Activated CD4-positive, alpha-beta memory T cell treated with anti-CD3 and anti-CD28 coated beads, Interleukin-2, amount 10 ng/mL, durations not matched to agents 7 days and 5 days (primary cell): ENCODE measurements around the gene VAPA. TPM values are rescaled to one million over a fixed set of nuclear protein-coding genes. Genes with fewer than 3 reads are reported as not detected.
A peak's percentile ranks its signal among the peaks of the same experiment; 100 is the strongest.
"Not testable (repeated sequence)": the region's sequence is repeated elsewhere in the genome, so short reads cannot be mapped to it uniquely, and the experiment has no call there.

ENCODE experiments used
- CTCF ChIA-PET: fragments of 350-600 bp; sonication (Branson Sonifier 250); formaldehyde crosslinking; loops from one replicate; lab custom pipeline; 2021; ENCODE audit warnings: antibody characterized with exemption, inconsistent platforms; lab: Charles Lee
- POLR2A ChIA-PET: fragments of 350-600 bp; sonication (Branson Sonifier 250); formaldehyde crosslinking; loops from one replicate; lab custom pipeline; 2021; ENCODE audit warnings: antibody characterized with exemption; lab: Charles Lee
- DNase-seq: peaks from one replicate; pipeline ENCODE4 v3.0.0-alpha.2; 2020
- H3K27ac Mint-ChIP-seq: one replicate; pipeline ENCODE4 v1.8.0; 2021; ENCODE audit warnings: mild to moderate bottlenecking, mixed read lengths
- H3K27me3 Mint-ChIP-seq: one replicate; pipeline ENCODE4 v1.8.0; 2021; ENCODE audit warnings: mixed read lengths
- H3K36me3 Mint-ChIP-seq: one replicate; pipeline ENCODE4 v1.8.0; 2021; ENCODE audit warnings: low read depth, mixed read lengths
- H3K4me1 Mint-ChIP-seq: one replicate; pipeline ENCODE4 v1.8.0; 2021; ENCODE audit warnings: mixed read lengths
- H3K4me3 Mint-ChIP-seq: one replicate; pipeline ENCODE4 v1.8.0; 2021; ENCODE audit warnings: mild to moderate bottlenecking, mixed read lengths
- H3K9me3 Mint-ChIP-seq: one replicate; pipeline ENCODE4 v1.8.0; 2021; ENCODE audit warnings: mixed read lengths
- total RNA-seq, 2 experiments: library from RNA; stranded (reverse); gene quantifications; one replicate each; pipeline ENCODE4 v1.2.3, GENCODE V29; 2021

Gene VAPA
- total RNA-seq, 2 experiments from 2014 or later, result 132 to 142 TPM

DNA sequence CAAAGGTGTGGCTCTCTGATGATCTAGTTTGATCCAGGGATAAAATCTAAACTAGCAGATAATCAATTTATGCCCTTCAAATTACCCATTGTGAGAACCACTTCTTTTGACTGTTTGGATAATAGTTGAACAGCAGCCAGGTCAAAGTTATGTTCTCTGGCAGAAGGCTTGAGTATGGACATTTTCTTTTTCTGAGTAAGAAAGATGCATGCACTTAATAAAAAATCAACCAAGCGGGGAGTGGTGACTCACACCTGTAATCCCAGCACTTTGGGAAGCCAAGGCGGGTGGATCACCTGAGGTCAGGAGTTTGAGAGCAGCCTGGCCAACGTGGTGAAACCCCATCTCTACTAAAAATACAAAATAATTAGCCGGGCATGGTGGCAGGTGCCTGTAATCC, 22.3 kb upstream of the VAPA start:
- H3K9me3 Mint-ChIP-seq, CTCF ChIA-PET, H3K27ac Mint-ChIP-seq, H3K27me3 Mint-ChIP-seq, H3K36me3 Mint-ChIP-seq, H3K4me3 Mint-ChIP-seq, POLR2A ChIA-PET, DNase-seq: not testable (repeated sequence)
- H3K4me1 Mint-ChIP-seq, result peaks cover 11% of the 10 kb centered on the region

DNA sequence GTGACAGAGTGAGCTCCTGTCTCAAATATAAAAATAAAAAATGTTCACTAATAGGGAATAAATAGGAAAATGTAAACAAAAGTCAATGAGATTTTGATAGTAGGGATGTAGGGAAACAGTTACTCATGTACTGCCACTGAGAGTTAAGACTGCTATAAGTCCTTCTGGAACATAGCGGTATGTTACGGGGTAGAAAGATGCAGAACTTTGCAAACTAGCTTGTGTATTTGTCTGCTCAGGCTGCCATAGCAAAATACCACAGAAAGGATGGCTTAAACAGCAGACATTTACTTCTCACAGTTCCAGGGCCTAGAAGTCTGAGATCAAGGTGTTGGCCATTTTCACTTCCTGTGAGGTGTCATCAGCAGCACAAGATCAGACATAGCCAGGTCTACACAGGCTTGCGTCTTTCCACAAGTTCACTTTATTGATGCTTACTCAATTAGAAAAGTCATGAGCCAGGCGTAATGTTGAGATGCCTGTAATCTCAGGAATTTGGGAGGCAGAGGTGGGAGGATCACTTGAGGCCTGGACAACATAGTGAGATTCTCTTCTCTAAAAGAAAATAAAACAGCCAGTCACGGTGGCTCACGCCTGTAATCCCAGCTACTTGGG, 19.3 kb upstream of the VAPA start:
- peaks cover 28% of the 10 kb centered on the region for H3K4me1 Mint-ChIP-seq
- no peaks in the 10 kb centered on the region for H3K36me3 Mint-ChIP-seq
- ChIA-PET CTCF (no interaction called here), POLR2A (interaction anchor here (2.6 kb wide), 1 partner anchor 19 kb away, joined by 9 read pairs; the partner anchor contains the start of gene VAPA)
- H3K9me3 Mint-ChIP-seq, result no peaks in the 10 kb centered on the region
- H3K27me3 Mint-ChIP-seq, result peaks cover 3% of the 10 kb centered on the region
- no peak for DNase-seq
- peak overlapping the region; percentile 50 for H3K27ac Mint-ChIP-seq
- H3K4me3 Mint-ChIP-seq, result no peak overlapping the region

DNA sequence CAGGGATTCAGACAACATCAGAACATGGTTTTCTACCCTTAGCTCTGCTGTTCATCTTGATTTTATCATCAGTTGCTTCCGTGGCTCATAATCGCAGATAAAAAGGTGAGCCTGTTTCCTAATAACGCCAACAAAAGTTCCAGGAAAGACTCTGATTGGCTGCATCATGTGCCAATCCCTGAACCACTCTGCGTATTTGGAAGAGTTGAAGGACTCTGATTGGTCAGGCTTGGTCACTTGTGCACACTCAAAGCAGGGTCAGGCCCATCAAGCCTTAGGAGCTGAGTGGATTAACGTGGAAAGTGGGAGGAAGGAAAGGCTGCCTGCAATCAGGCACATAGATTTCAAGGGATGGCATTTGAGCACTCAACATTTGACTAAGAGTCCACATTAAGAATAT, 16.7 kb upstream of the VAPA start:
- Mint-ChIP-seq H3K36me3 (no peaks in the 10 kb centered on the region), H3K27ac (no peak overlapping the region), H3K4me3 (no peak overlapping the region), H3K27me3 (no peaks in the 10 kb centered on the region), H3K4me1 (peaks cover 30% of the 10 kb centered on the region), H3K9me3 (no peaks in the 10 kb centered on the region)
- no peak for DNase-seq
- CTCF ChIA-PET, result no interaction called here
- POLR2A ChIA-PET, result no interaction called here

DNA sequence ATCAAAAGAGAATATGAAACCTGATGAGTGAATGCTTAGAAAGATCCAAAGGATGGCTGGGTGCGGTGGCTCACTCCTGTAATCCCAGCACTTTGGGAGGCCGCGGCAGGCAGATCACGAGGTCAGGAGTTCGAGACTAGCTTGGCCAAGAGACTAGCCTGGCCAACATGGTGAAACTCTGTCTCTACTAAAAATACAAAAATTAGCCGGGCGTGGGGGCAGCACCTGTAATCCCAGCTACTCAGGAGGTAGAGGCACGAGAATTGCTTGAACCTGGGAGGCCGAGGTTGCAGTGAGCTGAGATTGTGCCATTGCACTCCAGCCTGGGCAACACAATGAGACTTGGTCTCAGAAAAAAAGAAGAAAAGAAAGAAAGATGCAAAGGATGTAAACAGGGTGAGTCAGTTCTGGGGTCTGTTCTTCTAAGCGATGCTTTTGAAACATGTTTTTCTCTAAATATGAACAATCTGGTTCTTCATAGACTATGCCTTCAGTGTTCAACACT, 16.0 kb upstream of the VAPA start:
- H3K27ac Mint-ChIP-seq, POLR2A ChIA-PET, H3K36me3 Mint-ChIP-seq, CTCF ChIA-PET, H3K4me3 Mint-ChIP-seq, H3K27me3 Mint-ChIP-seq, H3K9me3 Mint-ChIP-seq, DNase-seq: not testable (repeated sequence)
- H3K4me1 Mint-ChIP-seq, result peaks cover 30% of the 10 kb centered on the region

DNA sequence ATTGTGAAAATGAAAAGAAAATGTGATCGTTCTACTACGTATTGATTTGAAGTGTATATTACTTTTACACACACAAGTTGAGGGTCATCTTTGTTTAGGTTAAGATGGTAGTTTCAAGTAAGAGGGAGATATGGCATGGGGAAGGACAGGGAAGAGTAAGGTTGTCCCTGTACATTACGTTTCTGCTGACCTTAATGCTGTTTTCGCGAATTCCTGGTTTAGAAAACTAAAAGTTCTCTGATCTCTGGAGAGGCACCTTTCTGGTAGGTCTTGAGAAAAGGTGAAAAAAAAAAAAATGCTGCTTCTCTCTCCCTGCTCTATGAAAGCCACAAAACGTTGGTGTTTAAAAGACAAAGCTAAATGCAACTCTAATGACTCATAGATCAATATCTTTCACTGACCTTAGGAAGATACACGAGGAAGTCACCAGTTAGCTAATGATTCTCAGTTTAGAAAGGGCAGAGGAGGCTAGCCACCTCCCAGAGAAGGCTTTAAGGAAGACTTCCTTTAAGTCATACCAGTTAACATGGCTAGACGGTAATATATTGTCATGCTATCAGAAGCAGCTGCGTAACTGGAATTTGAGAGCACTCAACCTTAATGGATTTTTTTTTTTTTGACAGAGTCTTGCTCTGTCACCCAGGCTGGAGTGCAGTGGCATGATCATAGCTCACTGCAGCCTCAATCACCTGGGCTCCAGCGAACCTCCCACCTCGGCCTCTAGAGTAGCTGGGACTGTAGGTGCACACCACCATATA, 14.8 kb upstream of the VAPA start:
- H3K36me3 Mint-ChIP-seq, result no peaks in the 10 kb centered on the region
- no peak overlapping the region for H3K27ac Mint-ChIP-seq
- ChIA-PET CTCF (interaction anchor here (0.6 kb wide), 1 partner anchor 782 kb away, joined by 3 read pairs; no protein-coding TSS in a partner anchor), POLR2A (interaction anchor here (0.6 to 1.3 kb wide), 3 partner anchors 14 to 22 kb away, joined by 4 to 12 read pairs (median 4); partner anchors contain the start of gene VAPA)
- H3K27me3 Mint-ChIP-seq, result peaks cover 4% of the 10 kb centered on the region
- H3K9me3 Mint-ChIP-seq, result no peaks in the 10 kb centered on the region
- H3K4me1 Mint-ChIP-seq, result peaks cover 30% of the 10 kb centered on the region
- DNase-seq, result no peak
- no peak overlapping the region for H3K4me3 Mint-ChIP-seq

- H3K9me3 Mint-ChIP-seq, H3K27ac Mint-ChIP-seq, H3K27me3 Mint-ChIP-seq, CTCF ChIA-PET, H3K4me3 Mint-ChIP-seq, H3K36me3 Mint-ChIP-seq, DNase-seq: not testable (repeated sequence)
- H3K4me1 Mint-ChIP-seq, result peaks cover 28% of the 10 kb centered on the region
- POLR2A ChIA-PET, result interaction anchor here (0.8 to 1.3 kb wide), 2 partner anchors 14 to 23 kb away, joined by 4 to 12 read pairs; partner anchors contain the start of gene VAPA
Observed at GRCh38 chr18:9899550-9899930, 14.3 kb upstream of the VAPA start.

- no peak overlapping the region for H3K27ac Mint-ChIP-seq
- ChIA-PET CTCF (no interaction called here), POLR2A (interaction anchor here (1.8 kb wide), 1 partner anchor 13 kb away, joined by 6 read pairs; the partner anchor contains the start of gene VAPA)
- no peak for DNase-seq
- no peaks in the 10 kb centered on the region for H3K36me3 Mint-ChIP-seq
- peaks cover 19% of the 10 kb centered on the region for H3K4me1 Mint-ChIP-seq
- H3K4me3 Mint-ChIP-seq, result no peak overlapping the region
- H3K9me3 Mint-ChIP-seq, result no peaks in the 10 kb centered on the region
- peaks cover 12% of the 10 kb centered on the region for H3K27me3 Mint-ChIP-seq
Observed at GRCh38 chr18:9900699-9901098, 13.1 kb upstream of the VAPA start.

GRCh38 chr18:9901377-9901776, 12.4 kb upstream of the VAPA start:
- POLR2A ChIA-PET, result interaction anchor here (1.8 kb wide), 1 partner anchor 12 kb away, joined by 6 read pairs; the partner anchor contains the start of gene VAPA

DNA sequence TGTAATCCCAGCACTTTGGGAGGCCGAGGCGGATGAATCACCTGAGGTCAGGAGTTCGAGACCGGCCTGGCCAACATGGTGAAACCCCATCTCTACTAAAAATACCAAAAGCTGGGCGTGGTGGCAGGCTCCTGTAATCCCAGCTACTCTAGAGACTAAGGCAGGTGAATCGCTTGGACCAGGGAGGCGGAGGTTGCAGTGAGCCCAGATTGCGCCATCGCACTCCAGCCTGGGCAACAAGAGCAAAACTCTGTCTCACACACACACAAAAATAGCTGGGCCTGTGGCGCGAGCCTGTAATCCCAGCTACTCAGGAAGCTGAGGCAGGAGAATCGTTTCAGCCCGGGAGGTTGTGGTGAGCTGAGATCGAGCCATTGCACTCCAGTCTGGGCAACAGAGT, 11.6 kb upstream of the VAPA start:
- H3K36me3 Mint-ChIP-seq, H3K27ac Mint-ChIP-seq, H3K9me3 Mint-ChIP-seq, CTCF ChIA-PET, DNase-seq, H3K4me3 Mint-ChIP-seq: not testable (repeated sequence)
- H3K4me1 Mint-ChIP-seq, result peaks cover 19% of the 10 kb centered on the region
- H3K27me3 Mint-ChIP-seq, result peaks cover 22% of the 10 kb centered on the region
- POLR2A ChIA-PET, result interaction anchor here (1.8 kb wide), 1 partner anchor 11 kb away, joined by 6 read pairs; the partner anchor contains the start of gene VAPA

More at GRCh38 chr18:9901377-9901776, 12.4 kb upstream of the VAPA start:
- Mint-ChIP-seq H3K27ac (no peak overlapping the region), H3K27me3 (peaks cover 16% of the 10 kb centered on the region), H3K4me3 (no peak overlapping the region), H3K4me1 (peaks cover 19% of the 10 kb centered on the region), H3K9me3 (no peaks in the 10 kb centered on the region), H3K36me3 (no peaks in the 10 kb centered on the region)
- CTCF ChIA-PET, result no interaction called here
- no peak for DNase-seq

GRCh38 chr18:9902832-9903231, 11.0 kb upstream of the VAPA start:
- H3K27ac Mint-ChIP-seq, result no peak overlapping the region
- ChIA-PET CTCF (no interaction called here), POLR2A (no interaction called here)
- no peaks in the 10 kb centered on the region for H3K9me3 Mint-ChIP-seq
- peaks cover 17% of the 10 kb centered on the region for H3K4me1 Mint-ChIP-seq
- H3K27me3 Mint-ChIP-seq, result peaks cover 24% of the 10 kb centered on the region
- no peak for DNase-seq
- no peaks in the 10 kb centered on the region for H3K36me3 Mint-ChIP-seq
- no peak overlapping the region for H3K4me3 Mint-ChIP-seq

DNA sequence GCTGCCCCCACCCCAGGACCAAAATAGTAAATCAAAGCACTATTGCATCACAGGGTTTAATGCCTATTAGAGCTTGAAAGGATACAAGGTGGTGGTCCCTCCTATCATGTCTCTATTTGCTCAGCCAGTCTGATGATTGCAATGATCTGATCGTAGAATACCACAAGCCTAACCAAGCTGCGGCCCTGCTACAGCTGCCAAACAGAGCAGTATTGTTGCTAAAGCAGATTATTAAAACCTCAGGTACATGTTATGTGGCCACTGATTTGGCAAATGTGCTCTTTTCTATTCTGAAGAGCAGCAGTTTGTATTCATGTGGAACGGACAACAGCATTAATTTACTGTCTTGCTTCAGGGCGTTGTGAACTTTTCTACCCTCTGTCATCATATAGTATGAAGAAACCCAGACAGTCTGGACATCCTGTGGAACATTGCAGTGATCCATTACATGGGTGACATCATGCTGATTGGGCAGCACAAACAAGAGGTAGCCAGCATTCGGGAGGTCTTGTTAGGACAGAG, 8.4 kb upstream of the VAPA start:
- no peaks in the 10 kb centered on the region for H3K9me3 Mint-ChIP-seq
- peaks cover 1% of the 10 kb centered on the region for H3K4me1 Mint-ChIP-seq
- H3K27ac Mint-ChIP-seq, result no peak overlapping the region
- peaks cover 42% of the 10 kb centered on the region for H3K27me3 Mint-ChIP-seq
- no peaks in the 10 kb centered on the region for H3K36me3 Mint-ChIP-seq
- ChIA-PET POLR2A (interaction anchor here (1.2 kb wide), 1 partner anchor 10 kb away, joined by 4 read pairs; no protein-coding TSS in a partner anchor), CTCF (interaction anchor here (0.6 kb wide), 1 partner anchor 13 kb away, joined by 3 read pairs; no protein-coding TSS in a partner anchor)
- no peak overlapping the region for H3K4me3 Mint-ChIP-seq
- no peak for DNase-seq

- POLR2A ChIA-PET, result interaction anchor here (1.2 kb wide), 1 partner anchor 9 kb away, joined by 4 read pairs; no protein-coding TSS in a partner anchor
- no peaks in the 10 kb centered on the region for H3K36me3 Mint-ChIP-seq
- CTCF ChIA-PET, result no interaction called here
- H3K4me1 Mint-ChIP-seq, result no peaks in the 10 kb centered on the region
- DNase-seq, result no peak
- H3K4me3 Mint-ChIP-seq, result no peak overlapping the region
- no peaks in the 10 kb centered on the region for H3K9me3 Mint-ChIP-seq
- H3K27ac Mint-ChIP-seq, result no peak overlapping the region
- peaks cover 44% of the 10 kb centered on the region for H3K27me3 Mint-ChIP-seq
Observed at GRCh38 chr18:9906481-9906880, 7.3 kb upstream of the VAPA start.

- Mint-ChIP-seq H3K4me3 (no peak overlapping the region), H3K36me3 (no peaks in the 10 kb centered on the region), H3K27ac (no peak overlapping the region), H3K9me3 (no peaks in the 10 kb centered on the region), H3K4me1 (peaks cover 2% of the 10 kb centered on the region), H3K27me3 (peaks cover 44% of the 10 kb centered on the region)
- POLR2A ChIA-PET, result no interaction called here
- CTCF ChIA-PET, result no interaction called here
- no peak for DNase-seq
Observed at GRCh38 chr18:9907867-9908266, 5.9 kb upstream of the VAPA start.
